GM12878 (cell line): Measurements from ENCODE around the gene AMY1C.
"Not testable (repeated sequence)": the region's sequence is repeated elsewhere in the genome, so short reads cannot be mapped to it uniquely, and the experiment has no call there.

ENCODE experiments used
- HDAC2 ChIP-seq: fragments of 200-600 bp; sonication (generic); IDR thresholded peaks from 2 replicates; pipeline ENCODE4 v1.6.1; 2017
- NRF1 ChIP-seq: conservative IDR thresholded peaks from 2 replicates; pipeline ENCODE4 v1.6.1; 2011; ENCODE audit warnings: mild to moderate bottlenecking, low read depth, low read length, improper control_type of control experiment
- RAD51 ChIP-seq: fragments of 450-650 bp; IDR thresholded peaks from 2 replicates; pipeline ENCODE4 v1.6.1; 2016; ENCODE audit warnings: moderate library complexity, mild to moderate bottlenecking, inconsistent platforms
- TARDBP ChIP-seq: IDR thresholded peaks from 2 replicates; pipeline ENCODE4 v1.6.1; 2016; ENCODE audit warnings: borderline replicate concordance
- TF ChIP-seq, protein P1 (sequence below): fragments of 450-650 bp; IDR thresholded peaks from 2 replicates; pipeline ENCODE4 v1.6.1; 2014; ENCODE audit warnings: mild to moderate bottlenecking

DNA sequence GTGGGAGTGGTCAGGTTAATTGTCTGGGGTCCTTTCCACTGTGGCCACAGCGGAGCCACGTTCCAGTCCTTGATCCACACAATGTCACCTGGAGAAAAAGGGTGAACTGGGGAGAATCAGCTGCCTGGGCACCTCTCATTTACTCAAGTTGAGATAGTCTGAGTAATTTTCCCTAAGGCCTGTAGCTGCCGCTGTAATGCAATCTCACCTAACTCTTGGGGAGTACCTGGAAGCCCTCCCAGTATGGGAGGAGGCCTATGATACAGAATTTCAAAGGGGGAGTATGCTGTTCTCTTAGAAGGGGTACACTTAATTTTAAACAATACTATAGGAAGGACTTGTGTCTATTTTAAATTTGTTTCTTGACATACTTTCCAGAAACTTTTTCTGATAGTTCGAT lies 5.2 kb upstream of the AMY1C start:
- TF ChIP-seq NRF1, TARDBP, RAD51, HDAC2: not testable (repeated sequence)
- TF ChIP-seq, protein P1, sequence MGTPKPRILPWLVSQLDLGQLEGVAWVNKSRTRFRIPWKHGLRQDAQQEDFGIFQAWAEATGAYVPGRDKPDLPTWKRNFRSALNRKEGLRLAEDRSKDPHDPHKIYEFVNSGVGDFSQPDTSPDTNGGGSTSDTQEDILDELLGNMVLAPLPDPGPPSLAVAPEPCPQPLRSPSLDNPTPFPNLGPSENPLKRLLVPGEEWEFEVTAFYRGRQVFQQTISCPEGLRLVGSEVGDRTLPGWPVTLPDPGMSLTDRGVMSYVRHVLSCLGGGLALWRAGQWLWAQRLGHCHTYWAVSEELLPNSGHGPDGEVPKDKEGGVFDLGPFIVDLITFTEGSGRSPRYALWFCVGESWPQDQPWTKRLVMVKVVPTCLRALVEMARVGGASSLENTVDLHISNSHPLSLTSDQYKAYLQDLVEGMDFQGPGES = not testable (repeated sequence)
